K562 (cell line): Measurements from ENCODE around the gene C1QTNF6. TPM values are rescaled to one million over a fixed set of nuclear protein-coding genes. Genes with fewer than 3 reads are reported as not detected.

Experiments used
- ATAC-seq: fragments of 200-7000 bp; cut with Tn5 transposase; 3 replicates; pipeline ENCODE4 v1.9.1; 2020; ENCODE audit warnings: moderate library complexity
- BruUV-seq: library from RNA; stranded (reverse); fragments of 400-500 nt; replicated peaks from 2 replicates; lab custom pipeline; 2021; lab: Mats Ljungman, UMichigan
- CTCF ChIA-PET: fragments of 300-600 bp; formaldehyde crosslinking; extraction: SDS; loops from one replicate; lab custom pipeline; 2021; ENCODE audit warnings: low intra/inter-chr PET ratio; lab: Yijun Ruan, JAX
- POLR2A ChIA-PET: fragments of 300-600, 350-650 bp; sonication (Branson Sonifier 250); formaldehyde crosslinking; extraction: SDS; loops from one replicate; lab custom pipeline; 2021; ENCODE audit warnings: antibody characterized with exemption, inconsistent platforms; lab: Yijun Ruan, JAX
- DNase-seq, 4 experiments: peaks; one replicate each; pipeline versions ENCODE4 v3.0.0 to v3.0.0-alpha.2; 2011 to 2018; ENCODE audit warnings: low spot score in 3 of 4, mixed read lengths in 3 of 4; ENCODE audit errors: extremely low read depth in 1 of 4
- FAIRE-seq: peaks from 2 replicates; lab custom pipeline; 2011; peaks lifted over from hg19 to GRCh38; lab: Jason Lieb, UNC
- H2AFZ ChIP-seq: 2 replicates; pipeline ENCODE4 v1.6.0; 2011; ENCODE audit warnings: low read depth, low read length, control low read depth, inconsistent platforms
- H3K27ac ChIP-seq: fragments of 200-600 bp; 3 replicates; pipeline ENCODE4 v1.8.0; 2011; ENCODE audit warnings: low read depth, mild to moderate bottlenecking, control low read depth, inconsistent platforms, low read length, moderate library complexity, mixed read lengths; ENCODE audit errors: extremely low read depth
- H3K27me3 ChIP-seq, 2 experiments: fragments of 300-600 bp in 1 of 2; 2 replicates in 1 of 2; 3 replicates in 1 of 2; pipeline versions ENCODE4 v1.6.0 to v1.8.0; 2011; ENCODE audit warnings: inconsistent platforms in 2 of 2, low read length in 2 of 2, mild to moderate bottlenecking in 1 of 2, mixed read lengths in 1 of 2, moderate library complexity in 1 of 2; ENCODE audit not compliant: control insufficient read depth in 2 of 2, insufficient read depth in 2 of 2
- H3K36me3 ChIP-seq: fragments of 300-600 bp; 3 replicates; pipeline ENCODE4 v1.8.0; 2011; ENCODE audit warnings: mild to moderate bottlenecking, low read length, inconsistent platforms; ENCODE audit not compliant: control insufficient read depth, insufficient read depth
- H3K4me1 ChIP-seq, 2 experiments: fragments of 200-600 bp in 1 of 2; replicated peaks in 1 of 2; 2 replicates in 1 of 2; 3 replicates in 1 of 2; pipeline versions ENCODE4 v1.5.1 to v1.8.0; 2011; ENCODE audit warnings: inconsistent platforms in 2 of 2, low read length in 2 of 2, mild to moderate bottlenecking in 1 of 2, mixed read lengths in 1 of 2, moderate library complexity in 1 of 2; ENCODE audit not compliant: control insufficient read depth in 2 of 2, insufficient read depth in 2 of 2
- H3K4me2 ChIP-seq: 2 replicates; pipeline ENCODE4 v1.6.1; 2011; ENCODE audit warnings: low read length, control low read depth, inconsistent platforms, mixed read lengths; ENCODE audit not compliant: insufficient read depth
- H3K4me3 ChIP-seq: fragments of 200-600 bp; sonication (generic), shearing (Covaris generic); 2 replicates; pipeline ENCODE4 v1.5.1; 2016; ENCODE audit warnings: control low read depth, inconsistent platforms
- H3K79me2 ChIP-seq: fragments of 200-600 bp; 3 replicates; pipeline ENCODE4 v1.8.0; 2011; ENCODE audit warnings: low read length, inconsistent platforms; ENCODE audit not compliant: control insufficient read depth, insufficient read depth
- H3K9ac ChIP-seq, 2 experiments: 2 replicates each; pipeline versions ENCODE4 v1.6.0 to v1.6.1; 2011; ENCODE audit warnings: low read depth in 2 of 2, low read length in 2 of 2, control low read depth in 1 of 2, inconsistent platforms in 1 of 2, mild to moderate bottlenecking in 1 of 2, mixed read lengths in 1 of 2; ENCODE audit not compliant: insufficient read depth in 1 of 2
- H3K9me1 ChIP-seq: one replicate; pipeline ENCODE4 v1.6.0; 2011; ENCODE audit warnings: inconsistent platforms, mild to moderate bottlenecking, low read length, moderate library complexity; ENCODE audit not compliant: control insufficient read depth, insufficient read depth
- H3K9me3 ChIP-seq: replicated peaks from 2 replicates; pipeline ENCODE4 v1.5.1; 2011; ENCODE audit warnings: low read depth, low read length, inconsistent platforms; ENCODE audit not compliant: control insufficient read depth, insufficient read depth
- H4K20me1 ChIP-seq: replicated peaks from 2 replicates; pipeline ENCODE4 v1.6.1; 2011; ENCODE audit warnings: low read length, inconsistent platforms, mixed read lengths; ENCODE audit not compliant: control insufficient read depth, insufficient read depth
- CBX1 ChIP-seq: sonication (generic); IDR thresholded peaks from 2 replicates; pipeline ENCODE4 v1.6.1; 2016; ENCODE audit warnings: antibody characterized with exemption, low read depth, mild to moderate bottlenecking
- CCNT2 ChIP-seq: IDR thresholded peaks from 2 replicates; pipeline ENCODE4 v1.6.1; 2011; ENCODE audit warnings: borderline replicate concordance, low read depth, mild to moderate bottlenecking, moderate library complexity, mixed read lengths, low read length; ENCODE audit not compliant: insufficient read length; ENCODE audit errors: extremely low read depth
- FUS ChIP-seq: fragments of 200-400 bp; formaldehyde crosslinking; optimal IDR thresholded peaks from 2 replicates; pipeline ENCODE3; 2017; ENCODE audit warnings: low read depth, low read length
- SFPQ ChIP-seq: fragments of 200-400 bp; formaldehyde crosslinking; IDR thresholded peaks from 2 replicates; pipeline ENCODE4 v1.6.1; 2017; ENCODE audit warnings: mild to moderate bottlenecking, low read depth, low read length, moderate library complexity
- TEAD4 ChIP-seq, 2 experiments: sonication (generic) in 1 of 2; formaldehyde crosslinking in 1 of 2; IDR thresholded peaks; 2 replicates each; pipeline versions ENCODE4 v1.6.1 to v1.8.0; 2012 to 2022; ENCODE audit warnings: borderline replicate concordance in 1 of 2, inconsistent platforms in 1 of 2, low read length in 1 of 2, mild to moderate bottlenecking in 1 of 2, missing genetic modification reagents in 1 of 2
- U2AF2 ChIP-seq: fragments of 200-400 bp; formaldehyde crosslinking; optimal IDR thresholded peaks from 2 replicates; pipeline ENCODE3; 2017; ENCODE audit warnings: low read depth, mild to moderate bottlenecking, low read length
- ZBTB8A ChIP-seq: fragments of 450-650 bp; IDR thresholded peaks from 2 replicates; pipeline ENCODE4 v1.6.1; 2018; ENCODE audit warnings: mild to moderate bottlenecking, moderate library complexity; ENCODE audit not compliant: partially characterized antibody
- ZNF146 ChIP-seq: IDR thresholded peaks from one replicate; pipeline ENCODE4 v1.6.1; 2018; ENCODE audit warnings: missing compliant biosample characterization; ENCODE audit not compliant: unreplicated experiment
- WGBS: fragments of 100-300 bp; shearing (Covaris generic); methylation state at CpG from one replicate; pipeline ENCODE4 v1.1.6; 2016; ENCODE audit warnings: low coverage, mixed read lengths; ENCODE audit not compliant: insufficient coverage; ENCODE audit errors: missing lambda C conversion rate; 5-methylcytosine and 5-hydroxymethylcytosine counted together
- in situ Hi-C: fragments of 300-500 bp; cut with MboI; formaldehyde crosslinking; loops from 4 replicates; pipeline ENCODE4 v1.15.0; 2018; ENCODE audit warnings: inconsistent platforms, mixed read lengths
- intact Hi-C: fragments of 100-400 bp; cut with micrococcal nuclease; formaldehyde crosslinking; loops from 2 replicates; pipeline ENCODE4 v1.14.2; 2022
- polyA plus RNA-seq, 8 experiments: library from polyadenylated mRNA; depleted of rRNA in 4 of 8; stranded (reverse) in 5 of 8; unstranded in 3 of 8; fragments of >200 nt; fragmentation: Nextera tagmentation in 2 of 8; fragmentation: Illumina TruSeq in 1 of 8; extraction: Ambion mirVana in 2 of 8; extraction: Trizol in 1 of 8; gene quantifications; 2 replicates each; pipeline versions ENCODE4 v1.2.1 to v1.2.3, GENCODE V29; 2011 to 2014; ENCODE audit warnings: inconsistent platforms in 1 of 8, missing spikeins in 1 of 8
- total RNA-seq, 7 experiments: library from RNA; depleted of rRNA in 6 of 7; stranded (reverse); fragments of >200 nt in 6 of 7; fragmentation: Illumina TruSeq in 2 of 7; extraction: Trizol in 2 of 7; gene quantifications; 2 replicates each; pipeline versions ENCODE4 v1.2.1 to v1.2.3, GENCODE V29; 2011 to 2021; ENCODE audit warnings: low replicate concordance in 1 of 7
- TF ChIP-seq, protein P1 (sequence below): fragments of 450-650 bp; IDR thresholded peaks from 2 replicates; pipeline ENCODE4 v1.7.0; 2016; ENCODE audit warnings: borderline replicate concordance

C1QTNF6 gene
- total and polyA plus RNA-seq, 9 of the 15 experiments (the other 6 are each of a cell fraction or from before 2014, with no cell fraction given), result 0.18 to 0.92 (median 0.55) TPM

DNA sequence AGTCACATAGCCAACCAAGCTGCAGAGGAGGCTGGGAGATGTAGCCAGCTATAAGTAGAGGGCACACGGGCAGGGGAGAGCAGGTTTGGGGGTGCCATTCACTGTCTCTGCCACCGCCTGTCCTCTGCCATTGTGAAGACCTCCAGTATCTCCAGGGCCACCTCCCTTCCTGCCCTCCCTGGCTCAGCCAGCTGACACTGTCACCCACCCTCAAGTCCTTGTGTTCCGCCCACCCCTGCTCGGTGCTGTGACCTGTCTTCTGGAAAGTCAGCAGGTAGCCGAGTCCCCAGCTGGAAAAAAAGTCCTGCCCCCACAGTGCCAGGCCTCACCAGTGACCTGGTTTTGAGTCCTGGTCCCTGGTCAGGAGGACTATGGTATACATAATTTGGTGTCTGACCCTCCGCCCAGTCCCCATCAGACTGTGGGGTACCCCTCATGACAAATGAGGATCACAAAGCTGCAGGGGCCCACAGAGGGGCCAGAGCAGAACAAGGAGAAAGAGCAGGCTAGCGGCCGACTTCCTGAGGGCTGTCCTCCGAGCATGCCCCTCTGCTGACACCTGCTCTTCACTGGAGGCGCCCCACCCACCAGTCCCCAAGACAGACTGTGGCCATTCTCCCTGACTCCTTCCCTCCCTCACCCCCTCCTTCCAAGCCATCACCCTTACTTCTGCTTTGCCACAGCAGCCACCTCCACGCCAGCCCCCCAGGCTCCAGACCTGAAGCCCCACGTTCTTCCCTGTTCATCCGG lies 31.2 kb downstream of the C1QTNF6 start:
- 1% methylated on average over 9 of the region's 13 CpGs for WGBS
- ATAC-seq (no peak), DNase-seq (no peak), FAIRE-seq (no peak)
- intact Hi-C loops (no loop called here), in situ Hi-C loops (no loop called here)
- TF ChIP-seq U2AF2, result no peak
- CTCF ChIA-PET, result no interaction called here
- no peaks in the 10 kb centered on the region; the same call in 1 of the 2 replicates for H3K9me3 ChIP-seq
- H3K4me3 ChIP-seq, result no peak overlapping the region
- no peak overlapping the region for H2AFZ ChIP-seq
- no peak overlapping the region for H3K4me2 ChIP-seq
- no peaks in the 10 kb centered on the region; a peak in 1 of 5 replicates for H3K4me1 ChIP-seq
- no peaks in the 10 kb centered on the region; the same call in 1 of the 2 replicates for H4K20me1 ChIP-seq
- no peak overlapping the region for H3K9ac ChIP-seq
- no peaks in the 10 kb centered on the region for H3K79me2 ChIP-seq
- H3K27ac ChIP-seq, result no peak overlapping the region
- no peaks in the 10 kb centered on the region for H3K9me1 ChIP-seq
- no peaks in the 10 kb centered on the region for H3K36me3 ChIP-seq
- H3K27me3 ChIP-seq, result peaks cover 0 to 57% of the 10 kb centered on the region in 2 experiments; a peak in 4 of 5 replicates
- BruUV-seq, result no TSS peak
- POLR2A ChIA-PET, result interaction anchor here (0.6 kb wide), 2 partner anchors 329 to 807 kb away, joined by 3 read pairs; no protein-coding TSS in a partner anchor

DNA sequence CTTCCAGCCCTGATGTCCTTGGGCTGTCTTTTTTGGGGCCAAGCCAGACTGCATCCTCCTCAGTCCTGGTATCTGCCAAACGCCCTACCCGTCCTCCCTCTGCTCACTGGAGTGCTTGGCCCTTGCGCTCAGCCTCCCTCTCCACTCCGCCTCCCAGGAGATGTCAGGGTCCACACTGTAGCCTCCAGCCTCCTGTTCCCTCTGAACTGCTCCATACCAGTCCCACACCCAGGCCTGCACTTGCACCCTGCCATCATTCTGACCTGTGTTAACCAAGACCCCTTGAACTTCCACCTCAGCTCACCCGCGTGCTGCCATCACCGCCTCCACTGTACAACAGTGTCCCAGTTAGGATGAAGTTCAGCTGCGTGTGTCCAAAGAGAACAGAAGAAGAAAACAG lies 32.1 kb downstream of the C1QTNF6 start:
- CTCF ChIA-PET, result interaction anchor here (1.2 kb wide), 1 partner anchor 9 kb away, joined by 8 read pairs; no protein-coding TSS in a partner anchor
- no peak for TF ChIP-seq CCNT2
- no peak for TF ChIP-seq TEAD4 (IDR thresholded peaks at IDR 0.05; ENCODE audit: low read length)
- no peak for TF ChIP-seq TEAD4 (CRISPR knock-in tag; IDR thresholded peaks at IDR 0.05; ENCODE audit: borderline replicate concordance)
- TF ChIP-seq, protein P1, sequence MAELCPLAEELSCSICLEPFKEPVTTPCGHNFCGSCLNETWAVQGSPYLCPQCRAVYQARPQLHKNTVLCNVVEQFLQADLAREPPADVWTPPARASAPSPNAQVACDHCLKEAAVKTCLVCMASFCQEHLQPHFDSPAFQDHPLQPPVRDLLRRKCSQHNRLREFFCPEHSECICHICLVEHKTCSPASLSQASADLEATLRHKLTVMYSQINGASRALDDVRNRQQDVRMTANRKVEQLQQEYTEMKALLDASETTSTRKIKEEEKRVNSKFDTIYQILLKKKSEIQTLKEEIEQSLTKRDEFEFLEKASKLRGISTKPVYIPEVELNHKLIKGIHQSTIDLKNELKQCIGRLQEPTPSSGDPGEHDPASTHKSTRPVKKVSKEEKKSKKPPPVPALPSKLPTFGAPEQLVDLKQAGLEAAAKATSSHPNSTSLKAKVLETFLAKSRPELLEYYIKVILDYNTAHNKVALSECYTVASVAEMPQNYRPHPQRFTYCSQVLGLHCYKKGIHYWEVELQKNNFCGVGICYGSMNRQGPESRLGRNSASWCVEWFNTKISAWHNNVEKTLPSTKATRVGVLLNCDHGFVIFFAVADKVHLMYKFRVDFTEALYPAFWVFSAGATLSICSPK, result no peak
- no peak for TF ChIP-seq ZBTB8A
- TF ChIP-seq FUS, result no peak
- TF ChIP-seq CBX1, result no peak
- no peak for TF ChIP-seq ZNF146 (CRISPR knock-in tag)
- no peak for TF ChIP-seq SFPQ

More for the DNA sequence above, 32.1 kb downstream of the C1QTNF6 start:
- intact Hi-C loops (no loop called here), in situ Hi-C loops (no loop called here)
- H4K20me1 ChIP-seq, result no peaks in the 10 kb centered on the region; the same call in 1 of the 2 replicates
- no peaks in the 10 kb centered on the region; a peak in 1 of 5 replicates for H3K4me1 ChIP-seq
- no peak overlapping the region for H3K27ac ChIP-seq
- BruUV-seq, result no TSS peak
- no peak for FAIRE-seq
- peaks cover 0 to 57% of the 10 kb centered on the region in 2 experiments; a peak in 4 of 5 replicates for H3K27me3 ChIP-seq
- no peaks in the 10 kb centered on the region for H3K79me2 ChIP-seq
- no peak for DNase-seq
- WGBS, result 3% methylated on average over 8 of the region's 8 CpGs
- H3K9me1 ChIP-seq, result no peaks in the 10 kb centered on the region
- H3K4me2 ChIP-seq, result no peak overlapping the region
- no peaks in the 10 kb centered on the region; the same call in 1 of the 2 replicates for H3K9me3 ChIP-seq
- no peak for ATAC-seq
- POLR2A ChIA-PET, result interaction anchor here (0.6 kb wide), 1 partner anchor 806 kb away, joined by 3 read pairs; no protein-coding TSS in a partner anchor
- H2AFZ ChIP-seq, result no peak overlapping the region
- H3K36me3 ChIP-seq, result no peaks in the 10 kb centered on the region
- H3K4me3 ChIP-seq, result no peak overlapping the region
- H3K9ac ChIP-seq, result no peak overlapping the region
